H1 (cell line): ENCODE data around the gene ZBED5. TPM values are rescaled to one million over a fixed set of nuclear protein-coding genes. Genes with fewer than 3 reads are reported as not detected.

Experiments used
- CTCF ChIA-PET: fragments of 300-600 bp; sonication (Branson Sonifier 250); formaldehyde crosslinking; loops from one replicate; lab custom pipeline; 2021; ENCODE audit not compliant: partially characterized antibody; lab: Charles Lee
- POLR2A ChIA-PET: fragments of 300-600 bp; sonication (Branson Sonifier 250); formaldehyde crosslinking; loops from one replicate; lab custom pipeline; 2021; ENCODE audit warnings: inconsistent platforms; ENCODE audit not compliant: partially characterized antibody; lab: Charles Lee
- DNase-seq, 2 experiments: peaks; one replicate each; pipeline versions ENCODE4 v3.0.0 to v3.0.0-alpha.2; 2010 to 2022; ENCODE audit warnings: low spot score in 2 of 2, low read depth in 1 of 2, mixed read lengths in 1 of 2
- FAIRE-seq: peaks from 2 replicates; lab custom pipeline; 2011; peaks lifted over from hg19 to GRCh38; lab: Jason Lieb, UNC
- H2AFZ ChIP-seq: 2 replicates; pipeline ENCODE4 v1.8.1; 2012; ENCODE audit warnings: low read length, inconsistent platforms
- H2AK5ac ChIP-seq: 2 replicates; pipeline ENCODE4 v1.6.1; 2013; ENCODE audit warnings: low read depth, low read length
- H2BK120ac ChIP-seq: replicated peaks from 2 replicates; pipeline ENCODE3; 2013; ENCODE audit warnings: low read depth, low read length, inconsistent platforms
- H2BK12ac ChIP-seq: 2 replicates; pipeline ENCODE4 v1.6.1; 2013; ENCODE audit warnings: low read depth, low read length
- H2BK15ac ChIP-seq: 2 replicates; pipeline ENCODE4 v1.6.1; 2013; ENCODE audit warnings: low read length
- H2BK20ac ChIP-seq: 2 replicates; pipeline ENCODE4 v1.6.1; 2013; ENCODE audit warnings: low read length
- H2BK5ac ChIP-seq: 2 replicates; pipeline ENCODE4 v1.6.1; 2013; ENCODE audit warnings: low read depth, low read length
- H3K14ac ChIP-seq: 2 replicates; pipeline ENCODE4 v1.6.1; 2013; ENCODE audit warnings: inconsistent platforms; ENCODE audit not compliant: insufficient read length
- H3K18ac ChIP-seq: 2 replicates; pipeline ENCODE4 v1.6.1; 2013; ENCODE audit warnings: low read length; ENCODE audit errors: extremely low read depth
- H3K23ac ChIP-seq: 2 replicates; pipeline ENCODE4 v1.6.1; 2013; ENCODE audit warnings: inconsistent platforms; ENCODE audit not compliant: insufficient read length
- H3K23me2 ChIP-seq: 2 replicates; pipeline ENCODE4 v1.6.1; 2013; ENCODE audit warnings: low read depth, low read length
- H3K27ac ChIP-seq: 2 replicates; pipeline ENCODE4 v1.6.1; 2011; ENCODE audit warnings: low read depth, low read length, inconsistent platforms
- H3K27me3 ChIP-seq, 4 experiments: replicated peaks in 1 of 4; 1 replicate in 1 of 4; 2 replicates in 3 of 4; pipeline versions ENCODE4 v1.6.1 to v1.8.1; 2011 to 2013; ENCODE audit warnings: low read length in 3 of 4, mild to moderate bottlenecking in 3 of 4, inconsistent platforms in 2 of 4, mixed read lengths in 2 of 4, moderate library complexity in 1 of 4; ENCODE audit not compliant: control insufficient read depth in 3 of 4, insufficient read depth in 3 of 4; ENCODE audit errors: extremely low read depth in 1 of 4
- H3K36me3 ChIP-seq, 4 experiments: 2 replicates each; pipeline versions ENCODE4 v1.6.1 to v1.8.1; 2011 to 2013; ENCODE audit warnings: mild to moderate bottlenecking in 4 of 4, low read length in 3 of 4, moderate library complexity in 2 of 4, control low read depth in 1 of 4, inconsistent platforms in 1 of 4; ENCODE audit not compliant: insufficient read depth in 4 of 4, control insufficient read depth in 2 of 4
- H3K4ac ChIP-seq: replicated peaks from 2 replicates; pipeline ENCODE3; 2013; ENCODE audit warnings: low read length, low read depth, mixed read lengths, inconsistent platforms; ENCODE audit not compliant: insufficient read length
- H3K4me1 ChIP-seq, 4 experiments: replicated peaks in 1 of 4; 1 replicate in 1 of 4; 2 replicates in 3 of 4; pipeline versions ENCODE4 v1.6.1 to v1.8.1; 2011 to 2013; ENCODE audit warnings: low read length in 3 of 4, inconsistent platforms in 2 of 4, mixed read lengths in 1 of 4; ENCODE audit not compliant: insufficient read depth in 4 of 4, control insufficient read depth in 3 of 4
- H3K4me2 ChIP-seq, 2 experiments: 2 replicates each; pipeline versions ENCODE4 v1.6.1 to v1.8.1; 2011 to 2013; ENCODE audit warnings: low read depth in 2 of 2, low read length in 2 of 2, control low read depth in 1 of 2, inconsistent platforms in 1 of 2, mild to moderate bottlenecking in 1 of 2; ENCODE audit not compliant: insufficient read depth in 1 of 2
- H3K4me3 ChIP-seq, 4 experiments: fragments of 200-600, 300-600 bp in 1 of 4; sonication (generic), shearing (Covaris generic), sonication (Bioruptor Twin) in 1 of 4; 2 replicates each; pipeline versions ENCODE4 v1.5.1 to v1.8.1; 2011 to 2016; ENCODE audit warnings: low read length in 4 of 4, low read depth in 3 of 4, control low read depth in 2 of 4, inconsistent platforms in 2 of 4, mild to moderate bottlenecking in 2 of 4, mixed read lengths in 1 of 4, moderate library complexity in 1 of 4; ENCODE audit not compliant: insufficient read depth in 2 of 4; ENCODE audit errors: extremely low read depth in 1 of 4
- H3K56ac ChIP-seq: replicated peaks from 2 replicates; pipeline ENCODE3; 2013; ENCODE audit warnings: low read depth, mild to moderate bottlenecking, mixed read lengths, low read length, inconsistent platforms; ENCODE audit not compliant: insufficient read length
- H3K79me1 ChIP-seq: 2 replicates; pipeline ENCODE4 v1.6.1; 2013; ENCODE audit warnings: low read depth, low read length, control low read depth
- H3K79me2 ChIP-seq, 2 experiments: 2 replicates each; pipeline versions ENCODE4 v1.6.1 to v1.8.1; 2012 to 2013; ENCODE audit warnings: low read length in 2 of 2, mild to moderate bottlenecking in 2 of 2, inconsistent platforms in 1 of 2; ENCODE audit not compliant: insufficient read depth in 2 of 2, control insufficient read depth in 1 of 2
- H3K9ac ChIP-seq, 4 experiments: replicated peaks in 1 of 4; 1 replicate in 1 of 4; 2 replicates in 3 of 4; pipeline versions ENCODE4 v1.6.1 to v1.8.1; 2011 to 2013; ENCODE audit warnings: low read depth in 3 of 4, low read length in 3 of 4, control low read depth in 2 of 4, mild to moderate bottlenecking in 2 of 4, moderate library complexity in 2 of 4, inconsistent platforms in 1 of 4; ENCODE audit errors: extremely low read depth in 1 of 4
- H3K9me3 ChIP-seq, 2 experiments: 2 replicates each; pipeline versions ENCODE4 v1.6.1 to v1.8.1; 2012 to 2013; ENCODE audit warnings: mild to moderate bottlenecking in 2 of 2, moderate library complexity in 2 of 2, control low read depth in 1 of 2, inconsistent platforms in 1 of 2, low read depth in 1 of 2, low read length in 1 of 2, mixed read lengths in 1 of 2; ENCODE audit not compliant: insufficient read depth in 2 of 2
- H4K20me1 ChIP-seq, 2 experiments: replicated peaks in 1 of 2; 2 replicates each; pipeline versions ENCODE3 to v1.8.1; 2011 to 2013; ENCODE audit warnings: inconsistent platforms in 2 of 2, low read length in 2 of 2, mild to moderate bottlenecking in 1 of 2; ENCODE audit not compliant: insufficient read depth in 2 of 2, control insufficient read depth in 1 of 2
- H4K5ac ChIP-seq: 2 replicates; pipeline ENCODE4 v1.6.1; 2013; ENCODE audit warnings: low read length, low read depth, mixed read lengths, inconsistent platforms; ENCODE audit not compliant: insufficient read length
- H4K8ac ChIP-seq: 2 replicates; pipeline ENCODE4 v1.8.0; 2013; ENCODE audit warnings: mild to moderate bottlenecking, moderate library complexity, low read length, inconsistent platforms; ENCODE audit not compliant: insufficient read depth; ENCODE audit errors: extremely low read depth
- H4K91ac ChIP-seq: replicated peaks from 2 replicates; pipeline ENCODE3; 2013; ENCODE audit warnings: low read length, mixed read lengths, inconsistent platforms; ENCODE audit not compliant: insufficient read length
- BRCA1 ChIP-seq: IDR thresholded peaks from 2 replicates; pipeline ENCODE4 v1.6.1; 2012; ENCODE audit warnings: low read depth, low read length, improper control_type of control experiment
- GTF2F1 ChIP-seq: IDR thresholded peaks from 2 replicates; pipeline ENCODE4 v1.6.1; 2012; ENCODE audit warnings: low read depth, low read length, improper control_type of control experiment, borderline replicate concordance
- RAD21 ChIP-seq, 2 experiments: IDR thresholded peaks in 1 of 2; conservative IDR thresholded peaks in 1 of 2; 2 replicates each; pipeline ENCODE4 v1.6.1; 2011; ENCODE audit warnings: low read depth in 2 of 2, low read length in 2 of 2, improper control_type of control experiment in 1 of 2, inconsistent platforms in 1 of 2, mild to moderate bottlenecking in 1 of 2, moderate library complexity in 1 of 2
- WGBS, 2 experiments: shearing (Covaris generic) in 1 of 2; methylation state at CpG; one replicate each; pipeline versions ENCODE4 v1.1.6 to v1.1.7; 2013 to 2015; ENCODE audit warnings: low lambda C conversion rate in 2 of 2, mixed read lengths in 2 of 2, inconsistent platforms in 1 of 2, low coverage in 1 of 2, missing lambda C conversion rate in 1 of 2; ENCODE audit not compliant: insufficient replicate concordance in 2 of 2, insufficient coverage in 1 of 2, insufficient read length in 1 of 2; ENCODE audit errors: extremely low coverage in 1 of 2, missing lambda C conversion rate in 1 of 2; 5-methylcytosine and 5-hydroxymethylcytosine counted together
- polyA plus RNA-seq, 7 experiments: library from polyadenylated mRNA; depleted of rRNA in 3 of 7; stranded (reverse) in 5 of 7; unstranded in 2 of 7; fragments of >200 nt in 5 of 7; fragments of 200-250 nt in 2 of 7; gene quantifications; 1 replicate in 5 of 7; 2 replicates in 1 of 7; 4 replicates in 1 of 7; pipeline versions ENCODE4 v1.2.1 to v1.2.3, GENCODE V29; 2011 to 2013; ENCODE audit warnings: missing spikeins in 2 of 7, mixed read lengths in 2 of 7
- total RNA-seq: library from RNA; stranded (reverse); fragmentation: NEBNext Ultra II Directional; extraction: Animal tissue kit (Norgen Biotek cat#: 25700); gene quantifications from 2 replicates; pipeline ENCODE4 v1.2.1, GENCODE V29; 2021

Gene ZBED5
- total and polyA plus RNA-seq, 2 of the 8 experiments (the other 6 are each of a cell fraction or from before 2014, with no cell fraction given) = 54.2 to 94.7 TPM

DNA sequence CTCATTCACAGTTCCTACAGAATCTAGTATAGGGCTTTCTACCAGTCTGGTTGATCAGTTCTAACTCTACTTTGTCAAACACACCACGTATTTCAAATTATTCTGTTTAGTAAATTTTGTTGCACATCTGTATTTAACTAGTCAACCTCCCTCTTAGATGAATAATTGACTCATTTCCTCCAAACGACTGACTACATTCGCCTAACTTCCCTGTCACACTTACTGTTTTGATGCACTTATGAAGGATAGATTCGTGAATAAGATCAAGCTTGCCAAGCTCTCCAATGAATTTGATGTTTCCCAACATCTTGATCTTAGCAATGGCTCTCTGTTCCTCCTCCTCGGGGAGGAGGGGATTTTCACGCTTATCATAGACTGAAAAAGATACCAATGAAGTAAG, 54.2 kb downstream of the ZBED5 start:
- Histone ChIP-seq H2BK20ac (no peak overlapping the region), H3K27me3 (no peaks in the 10 kb centered on the region), H3K4me1 (peaks cover 0 to 2% (median 0%) of the 10 kb centered on the region in 4 experiments; a peak in 2 of 7 replicates), H2BK12ac (no peak overlapping the region), H3K9ac (no peak overlapping the region), H4K5ac (no peak overlapping the region), H2AFZ (no peak overlapping the region), H3K23me2 (peaks cover 2% of the 10 kb centered on the region), H2BK15ac (no peak overlapping the region), H2AK5ac (no peak overlapping the region), H3K79me1 (peaks cover 2% of the 10 kb centered on the region; the same call in 1 of the 2 replicates), H3K18ac (no peak overlapping the region), H3K4me2 (no peak overlapping the region), H3K56ac (no peak overlapping the region), H4K20me1 (peaks cover 5 to 7% of the 10 kb centered on the region in 2 experiments), H3K4me3 (no peak overlapping the region), H3K27ac (no peak overlapping the region), H3K14ac (no peak overlapping the region), H3K4ac (no peak overlapping the region), H2BK120ac (no peak overlapping the region), H4K91ac (no peak overlapping the region), H2BK5ac (no peak overlapping the region), H3K79me2 (peaks cover 13 to 37% of the 10 kb centered on the region in 2 experiments), H3K23ac (no peak overlapping the region), H3K36me3 (peaks cover 76 to 91% (median 83%) of the 10 kb centered on the region in 4 experiments), H4K8ac (no peak overlapping the region; the same call in 1 of the 2 replicates), H3K9me3 (no peaks in the 10 kb centered on the region)
- no peak for FAIRE-seq
- ChIA-PET CTCF (interaction anchor here (1.0 to 3.7 kb wide), 5 partner anchors 8 to 128 kb away, joined by 3 to 19 read pairs (median 4); no protein-coding TSS in a partner anchor), POLR2A (interaction anchor here (0.8 to 28.5 kb wide), 16 partner anchors 7 to 96 kb away, joined by 3 to 595 read pairs (median 4); partner anchors contain the start of genes EIF4G2 and ZBED5)
- TF ChIP-seq GTF2F1 (no peak), RAD21 (IDR thresholded peaks at IDR 0.05 in 1 of 2, conservative IDR thresholded peaks at IDR 0.05 in 1 of 2; ENCODE audit: low read depth in 2 of 2, low read length in 2 of 2) (no peak), BRCA1 (no peak)
- 89% methylated on average over 6 of the region's 6 CpGs; no CpG with 5 or more reads in 1 of the 2 experiments for WGBS, 2 experiments
- DNase-seq = no peak
